GM18498 (cell line): ENCODE data around the gene IFNW1.

ENCODE experiments used
- ATAC-seq: cut with Tn5 transposase; IDR thresholded peaks from one replicate; pipeline ENCODE4 v1.9.1; 2021; ENCODE audit warnings: mild to moderate bottlenecking, moderate library complexity; ENCODE audit not compliant: unreplicated experiment

IFNW1 gene

GRCh38 chr9:21110708-21111576 lies 30.7 kb downstream of the IFNW1 start:
- peak; percentile 93 for ATAC-seq

- ATAC-seq, result no peak
Measured at GRCh38 chr9:21104787-21105186, 36.8 kb downstream of the IFNW1 start.

- ATAC-seq, result no peak
Measured at GRCh38 chr9:21102305-21102704, 39.3 kb downstream of the IFNW1 start.

DNA sequence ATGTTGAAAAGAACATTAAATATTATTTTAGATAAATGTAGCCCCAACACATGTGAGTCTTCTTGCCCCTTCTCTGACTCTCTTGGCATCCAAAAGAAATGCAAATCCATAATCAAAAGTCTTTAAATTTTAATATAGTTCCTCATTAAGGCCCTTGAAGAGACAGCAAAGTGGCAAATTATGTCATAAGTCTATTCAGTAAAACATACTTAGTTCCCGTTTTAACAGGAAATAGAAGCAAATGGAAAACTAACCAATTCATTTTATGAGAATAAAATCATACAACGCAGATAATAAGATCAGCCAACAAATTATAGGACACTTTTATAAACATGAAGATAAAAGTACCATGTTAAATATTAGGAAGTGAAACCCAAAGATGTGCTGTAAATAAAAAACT lies 43.8 kb downstream of the IFNW1 start:
- ATAC-seq, result no peak

DNA sequence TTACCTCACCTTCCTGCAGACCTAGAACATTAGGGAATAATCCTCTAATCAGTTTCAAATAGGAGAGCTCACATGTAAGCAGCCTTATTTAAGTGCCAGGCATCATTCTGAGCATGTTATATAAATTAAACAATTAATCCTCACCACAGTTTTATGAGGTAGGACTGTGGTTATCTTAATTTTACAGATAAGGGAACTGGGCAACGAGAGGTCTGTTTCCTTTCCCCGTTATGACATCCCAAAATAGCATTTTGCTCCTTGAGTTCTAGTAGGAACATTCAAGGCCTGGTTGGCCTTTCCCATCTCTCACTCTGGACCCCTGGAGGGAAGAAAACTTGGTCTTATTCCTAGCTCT lies 44.8 kb downstream of the IFNW1 start:
- ATAC-seq, result no peak

GRCh38 chr9:21096172-21096900 lies 45.3 kb downstream of the IFNW1 start:
- peak; percentile 86 for ATAC-seq

GRCh38 chr9:21095561-21095960 lies 46.1 kb downstream of the IFNW1 start:
- ATAC-seq, result no peak
